ENCODE results near the gene HUWE1. TPM values are rescaled to one million over a fixed set of nuclear protein-coding genes. Genes with fewer than 3 reads are reported as not detected.
"Not testable (repeated sequence)": the region's sequence is repeated elsewhere in the genome, so short reads cannot be mapped to it uniquely, and the experiment has no call there.

The HUWE1 gene
- total and polyA plus RNA-seq, 2 donors (not counting 1 experiment from before 2014, with no cell fraction given): 52.8 to 146 TPM

GRCh38 chrX:53547668-53548067 is 138.9 kb downstream of the HUWE1 start:
- Histone ChIP-seq H4K20me1 (ENCODE audit: control insufficient read depth, extremely low read depth, insufficient read depth, low read length) (no peaks in the 10 kb centered on the region), H3K4me3 (replicated peaks in 1 of 4; ENCODE audit: control extremely low read depth in 1 of 4, insufficient read depth in 1 of 4, low read depth in 3 of 4, low read length in 4 of 4) (no peak overlapping the region), H3K9me3 (ENCODE audit: control insufficient read depth, insufficient read depth, low read depth, low read length) (no peaks in the 10 kb centered on the region), H3K79me2 (ENCODE audit: control insufficient read depth, insufficient read depth, low read length) (no peaks in the 10 kb centered on the region), H3K36me3 (ENCODE audit: control insufficient read depth, insufficient read depth, low read length) (peaks cover 8% of the 10 kb centered on the region), H3K4me2 (ENCODE audit: extremely low read depth, insufficient read depth, low read length) (no peak overlapping the region), H3K27ac (ENCODE audit: insufficient read depth, low read length) (no peak overlapping the region), H3K9ac (ENCODE audit: insufficient read depth, low read length) (no peak overlapping the region), H3K27me3 (ENCODE audit: control insufficient read depth, insufficient read depth, low read length) (no peaks in the 10 kb centered on the region), H3K4me1 (ENCODE audit: control insufficient read depth, extremely low read depth, insufficient read depth, low read length) (no peaks in the 10 kb centered on the region), H2AFZ (ENCODE audit: low read length) (no peak overlapping the region)
- DNase-seq (ENCODE audit: low read depth in 2 of 2): no peak
- TF ChIP-seq CTCF (conservative IDR thresholded peaks at IDR 0.05 in 1 of 2, IDR thresholded peaks at IDR 0.05 in 1 of 2; ENCODE audit: low read depth in 1 of 2, low read length in 2 of 2): no peak
- TF ChIP-seq EZH2 (IDR thresholded peaks at IDR 0.05; ENCODE audit: low read length, missing control alignments): no peak

- no peaks in the 10 kb centered on the region for H4K20me1 ChIP-seq (ENCODE audit: control insufficient read depth, extremely low read depth, insufficient read depth, low read length)
- TF ChIP-seq EZH2 (IDR thresholded peaks at IDR 0.05; ENCODE audit: low read length, missing control alignments): no peak
- TF ChIP-seq CTCF (conservative IDR thresholded peaks at IDR 0.05 in 1 of 2, IDR thresholded peaks at IDR 0.05 in 1 of 2; ENCODE audit: low read depth in 1 of 2, low read length in 2 of 2): no peak
- peaks cover 5% of the 10 kb centered on the region for H3K36me3 ChIP-seq (ENCODE audit: control insufficient read depth, insufficient read depth, low read length)
These were observed 141.6 kb downstream of the HUWE1 start for GRCh38 chrX:53544936-53545335.

GRCh38 chrX:53538781-53539180 is 147.7 kb downstream of the HUWE1 start:
- no peak for DNase-seq (ENCODE audit: low read depth in 2 of 2)
- H3K9ac ChIP-seq (ENCODE audit: insufficient read depth, low read length): no peak overlapping the region
- no peaks in the 10 kb centered on the region for H3K27me3 ChIP-seq (ENCODE audit: control insufficient read depth, insufficient read depth, low read length)

More at GRCh38 chrX:53544936-53545335, 141.6 kb downstream of the HUWE1 start:
- Histone ChIP-seq H3K4me1 (ENCODE audit: control insufficient read depth, extremely low read depth, insufficient read depth, low read length) (no peaks in the 10 kb centered on the region), H3K9me3 (ENCODE audit: control insufficient read depth, insufficient read depth, low read depth, low read length) (no peaks in the 10 kb centered on the region), H3K9ac (ENCODE audit: insufficient read depth, low read length) (no peak overlapping the region), H3K27ac (ENCODE audit: insufficient read depth, low read length) (no peak overlapping the region), H3K27me3 (ENCODE audit: control insufficient read depth, insufficient read depth, low read length) (no peaks in the 10 kb centered on the region), H3K4me2 (ENCODE audit: extremely low read depth, insufficient read depth, low read length) (no peak overlapping the region), H2AFZ (ENCODE audit: low read length) (no peak overlapping the region), H3K79me2 (ENCODE audit: control insufficient read depth, insufficient read depth, low read length) (no peaks in the 10 kb centered on the region), H3K4me3 (replicated peaks in 1 of 4; ENCODE audit: control extremely low read depth in 1 of 4, insufficient read depth in 1 of 4, low read depth in 3 of 4, low read length in 4 of 4) (no peak overlapping the region)
- no peak for DNase-seq (ENCODE audit: low read depth in 2 of 2)

GRCh38 chrX:53531255-53531966 is 155.1 kb downstream of the HUWE1 start:
- not testable (repeated sequence) for H3K36me3 ChIP-seq (ENCODE audit: control insufficient read depth, insufficient read depth, low read length); H2AFZ ChIP-seq (ENCODE audit: low read length); H3K4me2 ChIP-seq (ENCODE audit: extremely low read depth, insufficient read depth, low read length); H3K9me3 ChIP-seq (ENCODE audit: control insufficient read depth, insufficient read depth, low read depth, low read length); H3K27me3 ChIP-seq (ENCODE audit: control insufficient read depth, insufficient read depth, low read length); H3K4me1 ChIP-seq (ENCODE audit: control insufficient read depth, extremely low read depth, insufficient read depth, low read length); H3K4me3 ChIP-seq (replicated peaks in 1 of 4; ENCODE audit: control extremely low read depth in 1 of 4, insufficient read depth in 1 of 4, low read depth in 3 of 4, low read length in 4 of 4); H3K27ac ChIP-seq (ENCODE audit: insufficient read depth, low read length); H3K79me2 ChIP-seq (ENCODE audit: control insufficient read depth, insufficient read depth, low read length); H4K20me1 ChIP-seq (ENCODE audit: control insufficient read depth, extremely low read depth, insufficient read depth, low read length); DNase-seq (ENCODE audit: low read depth in 2 of 2); H3K9ac ChIP-seq (ENCODE audit: insufficient read depth, low read length)

More at GRCh38 chrX:53538781-53539180, 147.7 kb downstream of the HUWE1 start:
- peaks cover 8% of the 10 kb centered on the region for H3K36me3 ChIP-seq (ENCODE audit: control insufficient read depth, insufficient read depth, low read length)
- H3K4me3 ChIP-seq (replicated peaks in 1 of 4; ENCODE audit: control extremely low read depth in 1 of 4, insufficient read depth in 1 of 4, low read depth in 3 of 4, low read length in 4 of 4): no peak overlapping the region
- H2AFZ ChIP-seq (ENCODE audit: low read length): no peak overlapping the region
- no peaks in the 10 kb centered on the region for H3K4me1 ChIP-seq (ENCODE audit: control insufficient read depth, extremely low read depth, insufficient read depth, low read length)
- H3K27ac ChIP-seq (ENCODE audit: insufficient read depth, low read length): no peak overlapping the region
- no peaks in the 10 kb centered on the region for H3K79me2 ChIP-seq (ENCODE audit: control insufficient read depth, insufficient read depth, low read length)
- no peak for TF ChIP-seq EZH2 (IDR thresholded peaks at IDR 0.05; ENCODE audit: low read length, missing control alignments)
- no peak for TF ChIP-seq CTCF (conservative IDR thresholded peaks at IDR 0.05 in 1 of 2, IDR thresholded peaks at IDR 0.05 in 1 of 2; ENCODE audit: low read depth in 1 of 2, low read length in 2 of 2)
- H3K4me2 ChIP-seq (ENCODE audit: extremely low read depth, insufficient read depth, low read length): no peak overlapping the region
- no peaks in the 10 kb centered on the region for H3K9me3 ChIP-seq (ENCODE audit: control insufficient read depth, insufficient read depth, low read depth, low read length)
- no peaks in the 10 kb centered on the region for H4K20me1 ChIP-seq (ENCODE audit: control insufficient read depth, extremely low read depth, insufficient read depth, low read length)

Data from fibroblast of lung (primary cell).